IPS-15b (cell line): ENCODE results near the gene ABCA12.

Source experiments
- H3K27me3 ChIP-seq: one replicate; pipeline ENCODE4 v1.6.1; 2013; ENCODE audit warnings: low read length; ENCODE audit not compliant: control insufficient read depth, insufficient read depth
- H3K36me3 ChIP-seq: one replicate; pipeline ENCODE4 v1.6.1; 2013; ENCODE audit warnings: low read length; ENCODE audit not compliant: control insufficient read depth, insufficient read depth
- H3K4me1 ChIP-seq: one replicate; pipeline ENCODE4 v1.6.1; 2013; ENCODE audit warnings: mild to moderate bottlenecking, low read length; ENCODE audit not compliant: control insufficient read depth, insufficient read depth
- H3K4me3 ChIP-seq: one replicate; pipeline ENCODE4 v1.5.1; 2013; ENCODE audit warnings: low read depth, low read length
- H3K9ac ChIP-seq: one replicate; pipeline ENCODE4 v1.6.1; 2013; ENCODE audit warnings: low read depth, mild to moderate bottlenecking, low read length
- H3K9me3 ChIP-seq: one replicate; pipeline ENCODE4 v1.6.1; 2013; ENCODE audit warnings: mild to moderate bottlenecking, low read length; ENCODE audit not compliant: control insufficient read depth, insufficient read depth

The ABCA12 gene

DNA sequence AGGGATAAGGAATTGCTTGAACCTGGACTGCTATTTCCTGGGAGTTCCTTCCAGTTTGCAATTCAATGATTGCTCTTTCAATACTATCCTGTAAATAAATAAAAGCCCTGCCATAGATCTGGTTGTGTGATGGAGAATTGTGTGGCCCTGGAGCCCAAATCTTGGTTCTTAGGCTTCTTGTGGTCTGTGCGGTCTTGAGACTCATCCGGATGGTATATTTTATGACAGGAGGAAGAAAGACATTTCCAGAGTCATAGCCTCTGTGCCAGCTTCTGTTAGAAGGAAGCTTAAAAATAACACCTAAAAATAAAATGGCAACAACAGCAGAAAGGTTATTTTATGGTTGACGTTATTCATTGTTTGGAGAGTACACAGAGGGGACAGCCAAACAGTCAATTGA lies 137.7 kb downstream of the ABCA12 start:
- no peaks in the 10 kb centered on the region for H3K4me1 ChIP-seq
- H3K27me3 ChIP-seq = no peaks in the 10 kb centered on the region
- no peaks in the 10 kb centered on the region for H3K9me3 ChIP-seq
- no peaks in the 10 kb centered on the region for H3K36me3 ChIP-seq
- no peak overlapping the region for H3K4me3 ChIP-seq
- H3K9ac ChIP-seq = no peak overlapping the region

DNA sequence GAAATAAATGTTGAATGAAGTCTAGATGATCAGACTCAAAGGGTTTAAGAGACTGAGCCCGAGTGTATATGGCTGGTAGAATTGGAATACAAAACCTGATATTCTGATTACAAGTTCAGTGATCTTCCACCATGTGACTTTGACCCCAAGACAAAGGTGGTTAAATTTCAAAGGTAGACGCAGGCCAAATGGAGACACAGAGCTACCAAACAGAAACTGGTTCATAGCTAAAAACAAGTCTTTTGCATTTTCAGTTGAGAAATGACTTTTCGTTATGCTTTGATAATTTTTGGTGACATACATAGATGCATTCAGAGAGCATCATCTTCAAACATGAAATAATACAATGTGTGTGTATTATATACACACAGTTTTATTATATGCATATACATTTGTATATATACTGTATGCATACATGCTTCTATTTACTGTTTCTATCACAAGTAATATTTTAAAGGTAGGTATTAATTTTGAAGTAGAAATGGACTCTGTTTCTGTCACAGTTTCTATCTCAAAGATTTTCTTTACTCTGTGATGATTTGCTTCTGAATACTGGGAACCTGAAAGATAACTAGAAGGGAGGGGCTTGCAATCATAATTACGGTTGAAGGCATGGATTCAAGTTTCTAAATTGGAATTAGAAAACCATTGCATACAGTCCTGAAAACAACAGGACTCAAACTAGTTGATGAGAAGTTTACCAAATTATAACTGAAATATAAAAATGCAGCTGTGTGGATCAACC lies 142.3 kb downstream of the ABCA12 start:
- no peak overlapping the region for H3K9ac ChIP-seq
- no peaks in the 10 kb centered on the region for H3K36me3 ChIP-seq
- no peaks in the 10 kb centered on the region for H3K27me3 ChIP-seq
- no peaks in the 10 kb centered on the region for H3K9me3 ChIP-seq
- no peak overlapping the region for H3K4me3 ChIP-seq
- no peaks in the 10 kb centered on the region for H3K4me1 ChIP-seq

DNA sequence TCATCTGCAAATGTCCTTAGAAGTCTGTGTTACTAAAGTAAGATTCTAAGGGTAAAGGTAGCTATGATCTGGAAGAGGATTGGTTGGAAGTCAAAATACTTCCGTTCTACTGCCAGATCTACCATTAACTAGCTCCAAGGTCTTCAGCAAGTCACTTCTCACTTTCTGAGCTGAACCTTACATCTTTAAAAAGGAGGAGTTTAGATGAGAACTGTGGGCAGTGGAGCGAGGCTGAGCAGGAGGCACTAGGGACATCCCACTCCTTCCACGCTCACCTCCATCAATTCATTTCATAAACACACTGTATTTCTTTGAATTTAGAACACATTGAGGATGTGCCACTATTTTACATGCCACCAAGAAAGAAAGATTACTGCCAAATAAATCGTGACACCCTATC lies 143.0 kb downstream of the ABCA12 start:
- Histone ChIP-seq H3K9me3 (no peaks in the 10 kb centered on the region), H3K9ac (no peak overlapping the region), H3K4me3 (no peak overlapping the region), H3K36me3 (no peaks in the 10 kb centered on the region), H3K4me1 (no peaks in the 10 kb centered on the region), H3K27me3 (no peaks in the 10 kb centered on the region)

DNA sequence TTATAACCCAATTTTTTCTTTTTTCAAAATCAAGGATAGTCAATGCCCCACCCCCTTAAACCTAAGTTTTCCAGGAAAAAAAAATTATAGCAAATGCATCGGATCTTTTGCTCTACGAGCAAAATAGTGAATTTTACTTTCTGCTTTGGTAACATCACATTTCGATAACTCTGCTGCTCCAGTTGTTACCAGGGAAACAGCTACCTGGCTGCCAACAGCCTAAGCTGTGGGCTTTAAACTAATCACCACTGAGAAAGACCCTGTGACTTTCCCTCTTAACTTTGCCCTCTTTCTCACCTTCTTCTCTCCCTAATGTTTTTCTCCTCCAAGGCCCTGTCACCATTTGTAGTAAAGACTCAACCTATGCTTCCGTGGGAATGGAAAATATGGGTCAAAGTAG lies 145.5 kb downstream of the ABCA12 start:
- Histone ChIP-seq H3K4me3 (no peak overlapping the region), H3K9me3 (no peaks in the 10 kb centered on the region), H3K36me3 (no peaks in the 10 kb centered on the region)

DNA sequence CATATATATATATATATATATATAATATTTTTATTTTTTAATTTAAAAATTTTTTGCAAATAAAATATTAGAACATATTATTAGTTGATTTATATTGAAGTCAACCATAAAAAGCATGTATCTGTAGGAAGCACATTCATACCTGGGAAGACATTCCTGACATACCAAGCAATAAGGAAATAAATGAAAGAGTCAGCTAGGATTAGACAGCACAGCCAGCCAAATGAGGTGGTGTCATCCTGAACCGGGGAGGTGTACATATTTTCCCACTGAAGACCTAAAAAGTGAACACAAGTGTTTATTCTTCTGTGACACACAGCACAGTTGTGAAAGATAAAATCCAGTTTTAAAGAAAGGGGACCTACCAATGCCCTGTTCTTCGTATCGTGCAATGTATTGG lies 149.2 kb downstream of the ABCA12 start:
- no peaks in the 10 kb centered on the region for H3K9me3 ChIP-seq
- no peak overlapping the region for H3K9ac ChIP-seq
- H3K36me3 ChIP-seq = no peaks in the 10 kb centered on the region
- H3K27me3 ChIP-seq = no peaks in the 10 kb centered on the region
- H3K4me1 ChIP-seq = no peaks in the 10 kb centered on the region
- H3K4me3 ChIP-seq = no peak overlapping the region

More for the DNA sequence above, 145.5 kb downstream of the ABCA12 start:
- Histone ChIP-seq H3K9ac (no peak overlapping the region), H3K27me3 (no peaks in the 10 kb centered on the region), H3K4me1 (no peaks in the 10 kb centered on the region)

DNA sequence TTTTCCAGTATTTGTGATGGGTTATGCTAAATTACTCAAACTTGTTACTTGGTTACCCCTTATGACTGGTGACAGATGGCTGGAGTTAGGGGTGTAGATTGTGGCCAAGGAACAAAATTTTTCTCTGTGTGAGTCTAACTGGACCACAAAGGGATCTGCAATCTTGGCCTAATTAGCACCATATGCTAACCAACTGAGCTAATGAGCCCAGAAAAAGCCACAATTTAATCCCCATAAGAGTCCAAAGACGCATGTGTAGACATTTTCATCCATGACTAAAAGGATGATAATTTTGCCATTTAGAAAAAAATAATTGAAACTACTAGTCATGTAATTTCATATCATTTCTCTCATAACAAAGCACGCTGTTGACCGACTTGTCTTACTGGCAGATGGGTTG lies 151.2 kb downstream of the ABCA12 start:
- Histone ChIP-seq H3K9ac (no peak overlapping the region), H3K36me3 (no peaks in the 10 kb centered on the region), H3K9me3 (no peaks in the 10 kb centered on the region), H3K4me1 (no peaks in the 10 kb centered on the region), H3K4me3 (no peak overlapping the region), H3K27me3 (no peaks in the 10 kb centered on the region)

DNA sequence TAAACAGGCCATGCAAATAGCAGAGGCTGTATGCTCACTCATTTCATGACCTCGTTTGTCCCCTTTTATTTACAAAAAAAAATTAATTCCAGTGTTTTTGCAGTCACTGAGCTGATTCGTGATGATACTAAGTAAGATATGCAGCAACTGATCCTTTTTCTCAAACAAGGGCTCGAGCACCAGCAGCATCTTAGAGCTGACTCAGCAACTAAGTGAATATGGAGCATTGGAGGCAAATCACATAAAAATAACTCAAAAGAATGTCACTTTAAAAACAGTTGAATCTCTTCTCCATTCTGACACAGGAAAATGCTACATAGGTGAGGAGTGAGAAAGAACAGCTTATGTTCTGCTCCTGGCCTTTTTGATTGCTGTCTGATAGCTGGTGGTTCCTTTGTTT lies 152.8 kb downstream of the ABCA12 start:
- Histone ChIP-seq H3K9ac (no peak overlapping the region), H3K36me3 (no peaks in the 10 kb centered on the region), H3K27me3 (no peaks in the 10 kb centered on the region), H3K4me1 (no peaks in the 10 kb centered on the region), H3K9me3 (no peaks in the 10 kb centered on the region), H3K4me3 (no peak overlapping the region)

DNA sequence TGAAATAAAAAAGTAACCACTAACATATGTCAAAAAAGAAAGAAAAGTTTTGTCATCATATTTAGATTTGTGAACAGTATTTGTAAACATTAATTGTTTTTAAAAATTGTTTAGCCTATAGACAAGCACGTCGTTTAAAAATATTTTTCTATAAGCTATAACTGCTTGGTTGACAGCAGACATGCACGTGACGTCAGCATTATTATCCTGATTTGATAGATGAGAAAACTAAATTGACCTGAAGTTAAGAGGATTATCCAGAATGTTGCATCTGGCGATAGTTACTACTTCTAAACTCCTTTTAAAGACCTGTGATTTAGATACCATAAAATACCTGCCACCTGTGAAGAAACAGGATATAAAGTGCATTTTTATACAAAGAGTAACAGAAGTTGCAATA lies 172.0 kb downstream of the ABCA12 start:
- H3K27me3 ChIP-seq = no peaks in the 10 kb centered on the region
- H3K9ac ChIP-seq = no peak overlapping the region
- no peak overlapping the region for H3K4me3 ChIP-seq
- H3K9me3 ChIP-seq = no peaks in the 10 kb centered on the region
- H3K36me3 ChIP-seq = no peaks in the 10 kb centered on the region
- no peaks in the 10 kb centered on the region for H3K4me1 ChIP-seq

DNA sequence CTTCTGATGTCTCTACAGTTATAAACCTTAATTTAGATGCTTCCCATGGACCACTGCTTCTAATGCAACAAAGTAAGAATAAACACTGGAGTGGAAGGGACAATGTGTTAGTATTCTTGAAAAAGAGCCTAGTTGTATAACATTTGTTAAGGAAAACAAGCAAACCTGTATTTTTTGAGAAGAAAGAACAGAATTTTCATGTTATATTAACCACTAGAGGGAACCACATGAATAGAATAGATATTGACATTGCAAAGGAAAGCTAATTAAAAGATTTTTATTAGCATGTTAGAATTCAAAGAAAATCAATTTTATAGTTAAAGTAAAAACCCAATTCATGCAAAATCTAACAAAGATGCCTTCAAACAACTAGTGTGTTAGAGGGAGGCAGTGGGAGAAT lies 177.7 kb downstream of the ABCA12 start:
- H3K4me3 ChIP-seq = no peak overlapping the region
- no peaks in the 10 kb centered on the region for H3K9me3 ChIP-seq
- no peak overlapping the region for H3K9ac ChIP-seq
- no peaks in the 10 kb centered on the region for H3K27me3 ChIP-seq
- H3K36me3 ChIP-seq = no peaks in the 10 kb centered on the region
- H3K4me1 ChIP-seq = no peaks in the 10 kb centered on the region

DNA sequence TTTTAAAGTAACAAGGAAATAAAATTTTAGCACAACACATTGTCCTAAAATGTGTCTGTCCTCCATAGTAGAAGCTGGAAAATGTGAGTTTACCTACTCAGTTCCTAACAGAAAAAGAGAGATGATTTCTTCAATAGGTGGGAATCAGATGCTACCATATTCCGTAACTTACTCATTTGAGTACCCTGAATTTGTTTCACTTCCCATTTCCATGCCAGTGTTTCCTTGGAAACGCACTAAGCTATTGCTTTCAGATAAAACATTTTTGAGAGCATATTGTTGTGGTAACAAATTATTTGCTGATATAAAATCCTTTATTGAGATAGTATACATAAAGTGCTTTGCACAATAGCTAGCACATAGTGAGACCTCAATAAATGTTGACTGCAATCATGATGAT lies 191.5 kb downstream of the ABCA12 start:
- Histone ChIP-seq H3K27me3 (no peaks in the 10 kb centered on the region), H3K9ac (no peak overlapping the region), H3K36me3 (no peaks in the 10 kb centered on the region), H3K9me3 (no peaks in the 10 kb centered on the region), H3K4me3 (no peak overlapping the region), H3K4me1 (no peaks in the 10 kb centered on the region)

DNA sequence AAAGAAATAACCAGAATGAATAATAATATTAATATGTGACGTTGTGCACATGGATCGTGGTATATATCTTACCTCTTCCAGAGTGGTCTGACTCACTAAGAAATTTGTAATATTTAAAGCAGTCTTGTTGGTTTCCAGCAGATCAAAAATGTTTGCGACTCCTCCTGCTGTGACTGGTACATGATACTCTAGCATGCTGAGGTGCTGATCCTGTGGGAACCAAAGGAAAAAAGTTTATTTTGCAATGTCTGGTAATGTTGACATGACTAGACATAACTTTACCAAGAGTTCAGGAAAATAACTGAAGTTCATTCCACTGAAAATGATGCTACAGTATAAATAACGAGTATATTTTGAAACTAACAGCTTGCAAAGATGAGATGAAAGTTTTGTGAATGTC lies 204.4 kb downstream of the ABCA12 start:
- Histone ChIP-seq H3K36me3 (no peaks in the 10 kb centered on the region), H3K4me1 (no peaks in the 10 kb centered on the region), H3K9me3 (no peaks in the 10 kb centered on the region), H3K4me3 (no peak overlapping the region), H3K27me3 (no peaks in the 10 kb centered on the region), H3K9ac (no peak overlapping the region)

DNA sequence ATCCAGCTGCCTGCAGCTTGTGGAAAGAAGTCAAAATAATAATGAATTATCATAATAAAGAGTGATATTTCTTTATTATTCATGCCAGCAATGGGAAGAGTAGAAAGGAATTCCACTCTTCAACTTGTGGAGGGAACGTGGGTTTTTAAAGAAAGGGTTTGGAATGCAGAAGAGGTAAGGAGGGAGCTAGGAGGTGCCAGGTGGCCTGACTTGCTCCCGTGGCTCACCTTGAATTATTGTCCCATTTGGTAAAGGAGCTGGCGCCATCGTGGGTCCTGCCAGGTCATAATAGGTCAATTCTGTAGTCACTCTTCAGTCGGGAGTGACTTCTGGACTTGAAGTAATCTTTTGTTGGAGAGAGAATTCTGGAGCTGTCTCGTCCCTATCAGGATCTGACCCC lies 233.8 kb downstream of the ABCA12 start:
- Histone ChIP-seq H3K4me3 (no peak overlapping the region), H3K9me3 (no peaks in the 10 kb centered on the region), H3K4me1 (no peaks in the 10 kb centered on the region), H3K36me3 (no peaks in the 10 kb centered on the region), H3K27me3 (no peaks in the 10 kb centered on the region), H3K9ac (no peak overlapping the region)
